Germinal center (tissue), 1 donor: Measurements from ENCODE around the gene LYPD8.

ENCODE experiments used
- DNase-seq: peaks from one replicate; pipeline ENCODE4 v3.0.0; 2012; ENCODE audit warnings: mixed read lengths, low spot score

LYPD8 gene

GRCh38 chr1:248757784-248758195 is 2.2 kb upstream of the LYPD8 start:
- DNase-seq, result no peak

- no peak for DNase-seq
Observed at GRCh38 chr1:248756636-248757035, 1.1 kb upstream of the LYPD8 start.

GRCh38 chr1:248756151-248756550 is 592 bp upstream of the LYPD8 start:
- DNase-seq, result no peak

GRCh38 chr1:248753708-248754280 is 1.8 kb downstream of the LYPD8 start:
- DNase-seq, result no peak

GRCh38 chr1:248753029-248753594 is 2.4 kb downstream of the LYPD8 start:
- DNase-seq, result no peak

GRCh38 chr1:248752161-248753028 is 3.2 kb downstream of the LYPD8 start:
- DNase-seq, result no peak

GRCh38 chr1:248751635-248752034 is 3.9 kb downstream of the LYPD8 start:
- no peak for DNase-seq

GRCh38 chr1:248751142-248751541 is 4.4 kb downstream of the LYPD8 start:
- no peak for DNase-seq

GRCh38 chr1:248750496-248750895 is 5.1 kb downstream of the LYPD8 start:
- DNase-seq, result no peak

- DNase-seq, result no peak
Observed at GRCh38 chr1:248748211-248748610, 7.3 kb downstream of the LYPD8 start.

GRCh38 chr1:248740876-248741275 is 14.7 kb downstream of the LYPD8 start:
- no peak for DNase-seq

- no peak for DNase-seq
Observed at GRCh38 chr1:248739572-248740205, 15.9 kb downstream of the LYPD8 start.

- no peak for DNase-seq
Observed at GRCh38 chr1:248737457-248737856, 18.1 kb downstream of the LYPD8 start.

GRCh38 chr1:248736977-248737376 is 18.6 kb downstream of the LYPD8 start:
- no peak for DNase-seq

GRCh38 chr1:248733566-248733965 is 22.0 kb downstream of the LYPD8 start:
- no peak for DNase-seq

- DNase-seq, result no peak
Observed at GRCh38 chr1:248730507-248731335, 24.8 kb downstream of the LYPD8 start.

- DNase-seq, result no peak
Observed at GRCh38 chr1:248714248-248714647, 41.3 kb downstream of the LYPD8 start.

GRCh38 chr1:248710305-248710900 is 45.2 kb downstream of the LYPD8 start:
- no peak for DNase-seq

- DNase-seq, result no peak
Observed at GRCh38 chr1:248704606-248705005, 51.0 kb downstream of the LYPD8 start.

- DNase-seq, result no peak
Observed at GRCh38 chr1:248703674-248704073, 51.9 kb downstream of the LYPD8 start.

GRCh38 chr1:248702714-248703113 is 52.8 kb downstream of the LYPD8 start, which contains the start of gene OR14I1:
Gene OR14I1, minus strand, starts transcription at chr1:248702766.
- DNase-seq, result no peak
